Activated CD4-positive, alpha-beta T cell treated with anti-CD3 and anti-CD28 coated beads for 36 hours (primary cell): ENCODE measurements around the gene CSRNP2. TPM values are rescaled to one million over a fixed set of nuclear protein-coding genes. Genes with fewer than 3 reads are reported as not detected.

Experiments used
- ATAC-seq: fragments of 200-7000 bp; cut with Tn5 transposase; one replicate; pipeline ENCODE4 v1.10.0; 2021; ENCODE audit warnings: mild to moderate bottlenecking, moderate library complexity
- CTCF ChIA-PET: fragments of 350-600 bp; sonication (Branson Sonifier 250); formaldehyde crosslinking; loops from one replicate; lab custom pipeline; 2021; ENCODE audit warnings: antibody characterized with exemption; lab: Charles Lee
- POLR2A ChIA-PET: fragments of 350-600 bp; sonication (Branson Sonifier 250); formaldehyde crosslinking; loops from one replicate; lab custom pipeline; 2021; ENCODE audit warnings: antibody characterized with exemption, inconsistent platforms; lab: Charles Lee
- DNase-seq: peaks from one replicate; pipeline ENCODE4 v3.0.0-alpha.2; 2020
- H3K27ac Mint-ChIP-seq: one replicate; pipeline ENCODE4 v1.8.0; 2021; ENCODE audit warnings: mixed read lengths
- H3K27me3 Mint-ChIP-seq: one replicate; pipeline ENCODE4 v1.8.0; 2021; ENCODE audit warnings: mixed read lengths
- H3K36me3 Mint-ChIP-seq: one replicate; pipeline ENCODE4 v1.8.0; 2021; ENCODE audit warnings: low read depth, mixed read lengths
- H3K4me1 Mint-ChIP-seq: one replicate; pipeline ENCODE4 v1.8.0; 2021; ENCODE audit warnings: mixed read lengths
- H3K4me3 Mint-ChIP-seq: one replicate; pipeline ENCODE4 v1.8.0; 2021; ENCODE audit warnings: mild to moderate bottlenecking, moderate library complexity, mixed read lengths
- H3K9me3 Mint-ChIP-seq: one replicate; pipeline ENCODE4 v1.8.0; 2021; ENCODE audit warnings: low read depth, mixed read lengths
- intact Hi-C, 2 experiments: fragments of 100-400 bp; cut with DNase I in 1 of 2; cut with micrococcal nuclease in 1 of 2; formaldehyde crosslinking; loops; one replicate each; pipeline versions ENCODE4 v1.14.2 to v1.15.1; 2022 to 2024; cut with DNase I, micrococcal nuclease
- total RNA-seq, 2 experiments: library from RNA; stranded (reverse); gene quantifications; one replicate each; pipeline ENCODE4 v1.2.3, GENCODE V29; 2021

Gene CSRNP2
- total RNA-seq, 2 experiments from 2014 or later = 12.8 to 13.6 TPM

DNA sequence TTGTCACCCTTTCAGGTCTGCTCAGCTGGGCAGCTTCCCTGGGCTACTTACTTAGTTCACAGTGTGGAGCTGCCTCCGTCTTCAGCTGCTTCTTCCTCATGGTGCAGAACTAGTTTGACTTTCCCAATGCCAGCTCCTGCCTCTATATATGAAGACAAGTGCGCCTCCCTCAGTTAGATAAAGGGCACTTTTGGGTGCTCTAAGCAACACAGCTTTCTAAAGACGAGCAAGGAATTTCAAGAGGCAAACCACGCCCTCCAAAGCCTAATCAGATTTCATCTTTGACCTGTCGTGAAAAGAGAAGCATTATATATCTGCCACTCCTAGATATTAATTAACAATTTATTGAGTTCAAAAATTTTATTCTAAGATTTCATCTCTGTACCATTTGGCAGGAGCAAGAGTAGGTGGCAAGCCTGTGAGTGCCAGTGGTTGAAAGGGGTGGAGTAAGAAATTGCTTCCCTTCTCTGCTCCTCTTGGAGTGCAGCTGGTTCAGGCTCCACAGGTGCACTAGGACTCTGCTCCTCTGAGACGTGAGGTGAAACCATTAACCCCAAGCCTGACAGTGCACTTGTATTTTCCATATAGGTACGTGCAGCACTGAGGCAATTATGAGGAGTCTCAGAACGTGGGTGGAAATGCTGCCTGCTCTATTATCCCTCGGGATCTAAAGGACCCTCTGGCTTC is 55.1 kb downstream of the CSRNP2 start:
- H3K27ac Mint-ChIP-seq = no peak overlapping the region
- peaks cover 36% of the 10 kb centered on the region for H3K4me1 Mint-ChIP-seq
- DNase-seq (peak; percentile 46), ATAC-seq (no peak)
- no peaks in the 10 kb centered on the region for H3K27me3 Mint-ChIP-seq
- peak overlapping the region; percentile 93 for H3K4me3 Mint-ChIP-seq
- no peaks in the 10 kb centered on the region for H3K9me3 Mint-ChIP-seq
- H3K36me3 Mint-ChIP-seq = peaks cover 12% of the 10 kb centered on the region
- POLR2A ChIA-PET = interaction anchor here (0.6 to 0.7 kb wide), 2 partner anchors 263 to 452 kb away, joined by 3 read pairs; no protein-coding TSS in a partner anchor
- intact Hi-C loops = loop anchor here in 1 of 2 experiments (5.0 to 10.0 kb wide), 3 partner anchors 496 to 803 kb away; partner anchors contain the start of gene DIP2B
- CTCF ChIA-PET = interaction anchor here (0.7 to 4.7 kb wide), 13 partner anchors 9 to 1516 kb away, joined by 3 to 41 read pairs (median 3); partner anchors contain the start of gene ATF1

DNA sequence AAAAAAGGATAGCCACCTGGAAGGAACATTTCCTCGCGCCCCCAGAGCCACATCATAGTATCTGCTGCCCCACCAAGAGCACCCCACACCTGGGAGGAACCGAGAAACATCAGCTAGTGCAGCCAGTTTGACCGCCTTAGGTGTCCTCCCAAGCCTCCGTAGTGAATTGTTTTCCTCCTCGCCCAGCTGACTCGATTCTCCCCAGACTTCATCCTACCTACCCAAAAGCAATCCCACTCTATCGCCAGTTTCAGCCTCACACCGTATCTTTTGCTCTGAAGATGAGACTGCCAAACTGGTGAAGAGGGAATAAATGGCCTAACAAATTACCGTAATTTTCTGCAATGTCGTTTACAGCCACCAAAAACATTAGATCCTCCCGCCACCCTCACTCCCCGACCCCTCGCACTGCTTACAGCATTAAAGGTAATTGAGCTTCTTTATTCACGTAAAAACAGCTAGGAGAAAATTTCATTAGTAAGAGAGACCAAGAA is 56.0 kb downstream of the CSRNP2 start:
- intact Hi-C loops = loop anchor here (2.0 to 10.0 kb wide), 4 partner anchors 55 to 803 kb away; partner anchors contain the start of genes CSRNP2 (in 1 of the 2) and DIP2B (in 1 of the 2)

DNA sequence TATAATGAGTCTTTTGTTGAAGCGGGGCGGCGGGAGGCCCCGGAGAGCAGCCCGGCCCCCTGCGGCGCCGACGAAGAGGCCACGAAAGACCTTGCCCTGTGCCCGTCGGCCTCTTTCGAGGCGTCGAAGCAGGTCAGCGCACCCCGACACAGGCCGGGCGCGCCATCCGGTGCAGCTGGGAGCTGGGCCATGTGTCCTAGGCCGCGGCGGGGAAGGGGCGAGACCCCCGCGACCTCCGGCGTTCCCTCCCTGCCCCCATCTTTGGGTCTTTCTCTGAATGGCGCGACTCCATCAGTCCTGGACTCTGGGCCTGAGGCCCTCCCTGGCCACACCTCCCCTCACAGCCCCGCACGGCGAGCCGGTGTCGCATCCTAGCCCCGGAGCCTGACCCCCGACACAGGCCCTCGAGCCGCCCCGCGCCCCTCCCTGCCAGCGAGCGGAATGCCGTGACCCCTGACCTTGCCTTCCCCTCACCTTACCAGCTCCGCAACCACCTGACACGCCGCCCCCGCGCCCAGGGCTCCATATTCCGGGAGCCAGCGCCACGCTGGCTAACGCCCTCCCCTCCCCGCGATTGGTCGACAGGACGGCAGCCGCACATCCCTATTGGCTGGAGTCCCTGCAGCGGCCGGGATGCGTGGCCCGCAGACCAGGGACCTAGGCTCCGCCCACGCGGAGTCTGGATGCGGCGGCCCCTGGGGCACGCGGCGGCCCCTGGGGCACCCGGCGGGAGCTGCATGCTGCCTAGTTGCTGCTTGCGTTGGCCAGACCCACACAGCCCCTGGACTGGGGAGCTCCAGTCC is 57.4 kb downstream of the CSRNP2 start, which contains the start of gene SLC11A2:
Gene SLC11A2 (minus strand): TSS at position 549 of the 803 bp plus-strand sequence. CDS start 15,656 bp downstream, outside the sequence.
- Mint-ChIP-seq H3K9me3 (no peaks in the 10 kb centered on the region), H3K36me3 (peaks cover 18% of the 10 kb centered on the region), H3K4me3 (peak within 1 kb of the TSS; percentile 93), H3K27ac (peak within 1 kb of the TSS; percentile 98), H3K27me3 (no peaks in the 10 kb centered on the region), H3K4me1 (peaks cover 55% of the 10 kb centered on the region)
- intact Hi-C loops = loop anchor here (1.0 to 10.0 kb wide), 16 partner anchors 21 to 914 kb away; partner anchors contain the start of genes CSRNP2 (in 2 of the 2), ATF1 (in 1 of the 2), BIN2 (in 1 of the 2) and COX14 (in 1 of the 2)
- POLR2A ChIA-PET = interaction anchor here (0.5 to 2.4 kb wide), 13 partner anchors 9 to 317 kb away, joined by 3 to 22 read pairs (median 5); partner anchors contain the start of genes ATF1 and CSRNP2
- DNase-seq = peak; percentile 97
- CTCF ChIA-PET = interaction anchor here (0.7 to 6.1 kb wide), 13 partner anchors 15 to 341 kb away, joined by 3 to 41 read pairs (median 3); no protein-coding TSS in a partner anchor
- peak; percentile 88 for ATAC-seq

More for the DNA sequence above, 56.0 kb downstream of the CSRNP2 start:
- peak overlapping the region; percentile 72 for H3K27ac Mint-ChIP-seq
- DNase-seq (no peak), ATAC-seq (no peak)
- ChIA-PET CTCF (interaction anchor here (0.7 to 4.7 kb wide), 9 partner anchors 8 to 314 kb away, joined by 3 to 41 read pairs (median 3); partner anchors contain the start of gene ATF1), POLR2A (interaction anchor here (0.6 to 2.4 kb wide), 4 partner anchors 9 to 263 kb away, joined by 3 to 22 read pairs (median 4); partner anchors contain the start of gene ATF1)
- no peaks in the 10 kb centered on the region for H3K27me3 Mint-ChIP-seq
- H3K9me3 Mint-ChIP-seq = no peaks in the 10 kb centered on the region
- peak overlapping the region; percentile 93 for H3K4me3 Mint-ChIP-seq
- H3K36me3 Mint-ChIP-seq = peaks cover 12% of the 10 kb centered on the region
- peaks cover 42% of the 10 kb centered on the region for H3K4me1 Mint-ChIP-seq

DNA sequence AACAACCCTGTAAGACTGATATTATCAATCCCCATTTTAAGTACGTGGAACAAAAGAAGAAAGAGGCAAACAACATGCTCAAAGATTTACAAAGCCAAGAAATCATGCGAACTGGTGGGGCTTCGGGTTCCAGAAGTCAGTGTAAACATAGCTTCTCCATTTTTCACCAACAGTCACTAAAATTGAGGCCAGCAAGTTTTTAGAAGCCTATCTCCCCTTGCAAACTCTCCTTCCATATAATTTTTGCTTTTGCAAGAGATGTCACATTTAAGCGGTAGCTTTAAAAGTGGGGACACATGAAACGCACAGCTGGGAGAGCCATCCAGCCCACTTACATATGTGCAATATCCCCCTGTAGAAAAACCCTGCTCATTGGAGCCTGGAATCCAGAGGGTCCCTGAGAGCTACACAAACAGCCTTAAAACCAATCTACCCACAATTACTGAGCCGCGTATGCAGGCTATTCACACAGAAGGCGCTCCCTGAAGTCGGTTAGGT is 58.0 kb downstream of the CSRNP2 start:
- Mint-ChIP-seq H3K27me3 (no peaks in the 10 kb centered on the region), H3K36me3 (peaks cover 19% of the 10 kb centered on the region), H3K9me3 (no peaks in the 10 kb centered on the region), H3K4me1 (peaks cover 62% of the 10 kb centered on the region), H3K4me3 (peak overlapping the region; percentile 93), H3K27ac (peak overlapping the region; percentile 98)
- ATAC-seq (no peak), DNase-seq (no peak)
- CTCF ChIA-PET = interaction anchor here (0.9 to 6.1 kb wide), 5 partner anchors 14 to 260 kb away, joined by 3 to 41 read pairs (median 8); no protein-coding TSS in a partner anchor
- intact Hi-C loops = loop anchor here (1.0 to 10.0 kb wide), 8 partner anchors 23 to 913 kb away; partner anchors contain the start of genes COX14 (in 1 of the 2), DIP2B (in 1 of the 2) and LETMD1 (in 1 of the 2)
- POLR2A ChIA-PET = interaction anchor here (1.3 to 2.4 kb wide), 6 partner anchors 12 to 261 kb away, joined by 4 to 22 read pairs (median 5); partner anchors contain the start of gene ATF1

DNA sequence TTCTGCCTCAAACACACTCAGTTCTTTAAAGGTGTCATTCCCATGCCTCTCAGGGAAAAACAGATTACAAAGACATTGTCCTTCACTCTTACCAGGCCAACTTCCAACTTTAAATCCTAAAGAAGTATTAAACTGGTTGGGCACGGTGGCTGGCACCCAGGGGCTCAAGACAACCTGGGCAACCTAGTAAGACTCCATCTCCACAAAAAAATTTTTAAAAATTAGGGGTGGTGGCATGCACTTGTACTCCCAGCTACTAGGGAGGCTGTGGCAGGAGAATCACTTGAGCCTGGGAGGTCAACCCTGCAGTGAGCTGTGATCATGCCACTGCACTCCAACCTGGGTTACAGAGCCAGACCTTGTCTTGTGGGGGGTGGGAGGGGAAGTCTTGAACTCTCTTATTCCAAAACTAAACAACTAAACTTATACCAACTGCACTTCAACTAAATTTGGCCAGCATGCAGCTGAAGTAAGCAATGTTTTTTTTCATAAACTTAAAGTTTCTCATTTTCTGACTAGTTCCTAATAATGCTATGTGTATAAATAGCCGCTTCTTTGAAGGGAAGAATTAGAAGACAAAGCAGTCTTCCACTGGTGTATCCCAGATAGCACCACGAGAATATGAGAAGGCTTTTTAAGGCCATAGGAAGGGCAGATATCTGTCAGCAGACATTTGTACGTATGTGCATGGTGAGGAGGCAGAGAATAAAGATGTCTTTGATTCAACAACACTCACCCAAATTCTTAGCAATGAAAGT is 59.6 kb downstream of the CSRNP2 start:
- intact Hi-C loops = loop anchor here (1.0 to 10.0 kb wide), 7 partner anchors 13 to 799 kb away; partner anchors contain the start of genes ATF1 (in 1 of the 2) and DIP2B (in 1 of the 2)
- CTCF ChIA-PET = interaction anchor here (0.6 to 6.1 kb wide), 3 partner anchors 12 to 317 kb away, joined by 4 to 40 read pairs (median 8); no protein-coding TSS in a partner anchor
- peak overlapping the region; percentile 93 for H3K4me3 Mint-ChIP-seq
- H3K4me1 Mint-ChIP-seq = peaks cover 73% of the 10 kb centered on the region
- no peaks in the 10 kb centered on the region for H3K9me3 Mint-ChIP-seq
- POLR2A ChIA-PET = interaction anchor here (0.6 to 2.0 kb wide), 7 partner anchors 11 to 297 kb away, joined by 3 to 8 read pairs (median 3); partner anchors contain the start of gene SMAGP
- no peak for ATAC-seq
- H3K27me3 Mint-ChIP-seq = no peaks in the 10 kb centered on the region
- H3K27ac Mint-ChIP-seq = peak overlapping the region; percentile 98
- peaks cover 24% of the 10 kb centered on the region for H3K36me3 Mint-ChIP-seq
- DNase-seq = no peak

DNA sequence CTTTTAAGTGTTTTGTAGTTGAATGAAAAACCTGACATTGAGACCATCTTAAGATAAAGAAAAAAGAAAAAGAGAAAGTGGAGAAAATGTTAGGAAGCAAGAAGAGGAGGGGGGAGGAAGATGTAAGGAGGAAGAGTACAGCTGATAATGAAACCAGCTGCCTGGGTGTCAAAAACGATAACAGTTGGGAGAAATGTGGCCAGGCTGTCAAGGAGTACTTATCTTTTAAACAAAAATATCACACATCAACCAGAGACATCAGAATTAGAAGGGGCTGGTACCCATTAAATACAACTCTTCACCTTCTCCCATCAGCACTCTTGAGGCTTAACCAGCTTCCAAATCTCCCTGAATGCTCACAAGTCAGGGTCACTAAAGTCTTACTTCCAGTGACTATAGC is 61.7 kb downstream of the CSRNP2 start:
- CTCF ChIA-PET = interaction anchor here (0.7 to 6.1 kb wide), 5 partner anchors 10 to 330 kb away, joined by 3 to 40 read pairs (median 3); no protein-coding TSS in a partner anchor
- POLR2A ChIA-PET = interaction anchor here (0.6 to 1.4 kb wide), 5 partner anchors 11 to 369 kb away, joined by 3 to 18 read pairs (median 4); partner anchors contain the start of gene GALNT6
- peaks cover 24% of the 10 kb centered on the region for H3K36me3 Mint-ChIP-seq
- DNase-seq (no peak), ATAC-seq (no peak)
- no peaks in the 10 kb centered on the region for H3K9me3 Mint-ChIP-seq
- no peaks in the 10 kb centered on the region for H3K27me3 Mint-ChIP-seq
- peak overlapping the region; percentile 72 for H3K27ac Mint-ChIP-seq
- peaks cover 68% of the 10 kb centered on the region for H3K4me1 Mint-ChIP-seq
- intact Hi-C loops = loop anchor here in 1 of 2 experiments (10.0 kb wide), 2 partner anchors 517 to 797 kb away; partner anchors contain the start of gene DIP2B
- peak overlapping the region; percentile 52 for H3K4me3 Mint-ChIP-seq

DNA sequence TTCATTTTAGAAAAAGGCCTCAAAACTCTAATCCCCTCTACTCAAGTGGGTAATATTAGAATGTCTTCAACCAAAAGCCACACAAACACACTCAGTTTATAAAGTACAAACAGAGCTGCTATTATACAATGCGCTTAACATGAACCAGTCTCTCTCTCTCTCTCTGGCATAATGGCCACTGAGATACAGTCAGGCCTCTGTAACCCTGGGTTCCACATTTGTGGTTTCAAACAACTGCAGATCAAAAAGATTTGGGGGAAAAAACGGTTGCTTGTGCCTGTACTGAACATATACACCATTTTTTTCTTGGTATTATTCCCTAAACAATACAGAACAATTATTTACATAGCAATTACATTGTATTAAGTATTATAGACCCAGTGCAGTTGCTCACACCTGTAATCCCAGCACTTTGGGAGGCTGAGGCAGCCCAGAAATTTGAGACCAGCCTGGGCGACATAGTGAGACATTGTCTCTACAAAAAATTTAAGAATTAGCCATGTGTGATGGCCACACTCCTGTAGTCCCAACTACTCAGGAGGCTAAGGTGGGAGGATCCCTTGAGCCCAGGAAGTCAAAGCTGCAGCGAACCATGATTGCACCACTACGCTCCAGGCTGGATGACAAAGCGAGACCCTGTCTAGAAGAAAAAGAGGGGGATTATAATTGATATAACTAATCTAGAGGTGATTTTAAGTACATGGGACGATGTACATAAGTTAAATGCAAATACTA is 62.8 kb downstream of the CSRNP2 start:
- ChIA-PET CTCF (interaction anchor here (0.6 to 6.1 kb wide), 3 partner anchors 9 to 86 kb away, joined by 3 to 40 read pairs (median 5); no protein-coding TSS in a partner anchor), POLR2A (no interaction called here)
- H3K4me3 Mint-ChIP-seq = no peak overlapping the region
- H3K27ac Mint-ChIP-seq = peak overlapping the region; percentile 37
- H3K36me3 Mint-ChIP-seq = peaks cover 22% of the 10 kb centered on the region
- ATAC-seq = no peak
- DNase-seq = no peak
- intact Hi-C loops = loop anchor here in 1 of 2 experiments (10.0 kb wide), 2 partner anchors 516 to 796 kb away; partner anchors contain the start of gene DIP2B
- no peaks in the 10 kb centered on the region for H3K9me3 Mint-ChIP-seq
- peaks cover 65% of the 10 kb centered on the region for H3K4me1 Mint-ChIP-seq
- no peaks in the 10 kb centered on the region for H3K27me3 Mint-ChIP-seq

DNA sequence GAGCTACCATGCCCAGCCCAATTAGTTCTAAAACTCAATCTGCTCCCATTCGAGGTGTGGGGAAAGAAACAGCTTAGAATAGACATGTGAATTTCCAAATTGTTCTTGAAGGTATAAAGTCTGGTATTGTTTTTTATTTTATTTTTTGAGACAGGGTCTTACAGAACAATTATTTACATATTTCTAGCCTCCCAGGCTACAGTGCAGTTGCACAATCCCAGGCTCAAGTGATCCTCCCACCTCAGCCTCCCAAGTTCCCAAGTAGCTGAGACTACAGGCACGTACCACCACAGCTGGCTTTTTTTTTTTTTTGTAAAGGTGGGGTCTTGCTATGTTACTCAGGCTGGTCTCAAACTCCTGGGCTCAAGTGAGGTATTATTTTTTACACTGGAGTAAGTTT is 63.5 kb downstream of the CSRNP2 start:
- intact Hi-C loops = loop anchor here in 1 of 2 experiments (10.0 kb wide), 2 partner anchors 515 to 795 kb away; partner anchors contain the start of gene DIP2B
- H3K4me3 Mint-ChIP-seq = no peak overlapping the region
- H3K4me1 Mint-ChIP-seq = peaks cover 61% of the 10 kb centered on the region
- CTCF ChIA-PET = interaction anchor here (0.6 to 1.7 kb wide), 6 partner anchors 10 to 408 kb away, joined by 3 to 5 read pairs (median 4); no protein-coding TSS in a partner anchor
- ATAC-seq (no peak), DNase-seq (no peak)
- H3K9me3 Mint-ChIP-seq = no peaks in the 10 kb centered on the region
- POLR2A ChIA-PET = no interaction called here
- no peaks in the 10 kb centered on the region for H3K27me3 Mint-ChIP-seq
- H3K27ac Mint-ChIP-seq = no peak overlapping the region
- peaks cover 22% of the 10 kb centered on the region for H3K36me3 Mint-ChIP-seq

DNA sequence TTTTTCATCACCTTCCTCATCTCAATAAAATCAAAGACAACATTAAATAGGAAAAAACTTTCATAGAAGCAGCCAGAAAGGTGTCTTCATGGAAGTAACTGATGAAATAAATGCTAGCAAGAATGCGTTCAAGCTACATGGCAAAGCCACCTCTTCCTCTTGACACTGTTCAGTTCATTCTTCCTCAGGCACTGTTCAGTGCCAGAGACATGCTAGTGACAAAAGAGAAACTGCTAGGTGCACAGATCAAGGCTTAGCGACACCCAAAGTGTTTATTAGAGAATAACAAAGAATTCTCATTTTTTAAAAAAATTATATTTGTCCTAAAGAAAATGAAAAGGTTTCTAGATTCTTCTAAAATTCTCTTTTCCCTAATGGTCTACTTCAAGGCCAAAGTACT is 64.4 kb downstream of the CSRNP2 start:
- H3K27me3 Mint-ChIP-seq = no peaks in the 10 kb centered on the region
- no peaks in the 10 kb centered on the region for H3K9me3 Mint-ChIP-seq
- no peak overlapping the region for H3K4me3 Mint-ChIP-seq
- peaks cover 20% of the 10 kb centered on the region for H3K36me3 Mint-ChIP-seq
- intact Hi-C loops = no loop called here
- ChIA-PET POLR2A (no interaction called here), CTCF (interaction anchor here (0.6 to 1.7 kb wide), 5 partner anchors 9 to 288 kb away, joined by 3 to 5 read pairs (median 3); no protein-coding TSS in a partner anchor)
- H3K27ac Mint-ChIP-seq = no peak overlapping the region
- DNase-seq (no peak), ATAC-seq (no peak)
- peaks cover 52% of the 10 kb centered on the region for H3K4me1 Mint-ChIP-seq
